BLaER1 treated with 17β-estradiol and CSF1 and Interleukin-3, amounts not matched to agents 10 nM and 100 nM (cell line): ENCODE measurements around the gene BRME1.

Source experiments
- H3K27ac ChIP-seq, 11 experiments: shearing (Covaris generic); formaldehyde crosslinking; 2 replicates each; pipeline ENCODE4 v1.8.1; 2022
- H3K27me3 ChIP-seq, 11 experiments: shearing (Covaris generic); formaldehyde crosslinking; 2 replicates each; pipeline ENCODE4 v1.8.1; 2022
- H3K36me3 ChIP-seq, 11 experiments: shearing (Covaris generic); formaldehyde crosslinking; 2 replicates each; pipeline ENCODE4 v1.8.1; 2022
- H3K4me1 ChIP-seq, 10 experiments: shearing (Covaris generic); formaldehyde crosslinking; 2 replicates each; pipeline ENCODE4 v1.8.1; 2022
- H3K4me2 ChIP-seq, 11 experiments: shearing (Covaris generic); formaldehyde crosslinking; 2 replicates each; pipeline ENCODE4 v1.8.1; 2022
- H3K4me3 ChIP-seq, 10 experiments: shearing (Covaris generic); formaldehyde crosslinking; 2 replicates each; pipeline ENCODE4 v1.8.1; 2022
- H3K9ac ChIP-seq, 11 experiments: shearing (Covaris generic); formaldehyde crosslinking; 2 replicates each; pipeline ENCODE4 v1.8.1; 2022
- H3K9me3 ChIP-seq, 11 experiments: shearing (Covaris generic); formaldehyde crosslinking; replicated peaks in 1 of 11; 2 replicates each; pipeline ENCODE4 v1.8.1; 2022
- H4K20me1 ChIP-seq, 11 experiments: shearing (Covaris generic); formaldehyde crosslinking; 2 replicates each; pipeline ENCODE4 v1.8.1; 2022
- Cebpa-rat ChIP-seq, 11 experiments: shearing (Covaris generic); IDR thresholded peaks; 2 replicates each; pipeline ENCODE4 v1.8.1; 2022

Gene BRME1

DNA sequence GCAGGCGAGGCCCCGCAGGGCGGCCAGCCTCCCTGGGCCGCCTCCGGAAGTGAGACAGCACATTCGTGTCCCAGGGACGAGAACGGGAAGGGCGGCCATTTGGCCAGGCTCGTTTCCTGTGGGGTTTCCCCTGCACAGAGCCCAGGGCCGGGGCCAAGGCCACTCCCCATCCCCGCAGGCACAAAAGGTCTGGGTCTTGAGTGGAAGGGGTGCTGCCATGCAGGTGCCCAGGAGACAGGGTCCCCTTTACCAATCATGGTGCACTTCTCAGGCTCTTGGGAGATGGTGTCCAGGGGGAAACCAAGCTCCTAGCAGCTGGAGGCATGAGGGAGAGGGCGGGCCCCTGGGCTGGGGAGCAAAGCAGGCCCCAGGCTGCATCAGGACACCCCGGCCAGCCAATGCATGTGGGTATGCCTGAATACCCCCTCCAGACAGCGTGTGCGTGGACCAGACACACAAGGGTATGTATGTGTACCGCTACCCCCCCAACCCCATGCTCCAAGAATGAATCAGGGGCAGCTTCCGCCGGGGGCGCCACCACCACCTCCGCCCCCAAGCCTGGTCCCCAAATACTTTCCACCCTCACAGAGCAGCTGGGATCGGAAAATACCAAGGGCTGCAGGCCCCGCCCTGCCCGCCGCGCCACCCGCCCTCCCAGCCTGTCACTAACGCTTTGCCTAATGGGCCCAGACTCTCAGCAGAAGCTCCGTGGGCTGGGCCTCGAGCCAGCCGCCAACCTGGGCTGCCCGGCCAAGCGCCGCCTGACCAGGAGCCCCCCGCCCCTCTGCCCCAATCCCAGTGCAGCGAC, 66.6 kb downstream of the BRME1 start:
- peak overlapping the region; percentile 89 to 100 (median 98) for H3K4me2 ChIP-seq
- H4K20me1 ChIP-seq, result peaks cover 0 to 54% (median 20%) of the 10 kb centered on the region in 11 experiments; a peak in 12 of 22 replicates
- H3K27me3 ChIP-seq, result no peaks in the 10 kb centered on the region
- peak overlapping the region; percentile 83 to 97 (median 91) for H3K4me3 ChIP-seq
- peak overlapping the region; percentile 94 to 100 (median 98) for H3K27ac ChIP-seq
- no peaks in the 10 kb centered on the region for H3K9me3 ChIP-seq
- H3K9ac ChIP-seq, result peak overlapping the region; percentile 98 to 100 (median 99)
- peaks cover 0 to 46% (median 26%) of the 10 kb centered on the region in 11 experiments; a peak in 18 of 22 replicates for H3K36me3 ChIP-seq
- no peak for TF ChIP-seq Cebpa-rat (IDR thresholded peaks at IDR 0.05)
- peaks cover 59 to 91% (median 82%) of the 10 kb centered on the region in 10 experiments for H3K4me1 ChIP-seq

DNA sequence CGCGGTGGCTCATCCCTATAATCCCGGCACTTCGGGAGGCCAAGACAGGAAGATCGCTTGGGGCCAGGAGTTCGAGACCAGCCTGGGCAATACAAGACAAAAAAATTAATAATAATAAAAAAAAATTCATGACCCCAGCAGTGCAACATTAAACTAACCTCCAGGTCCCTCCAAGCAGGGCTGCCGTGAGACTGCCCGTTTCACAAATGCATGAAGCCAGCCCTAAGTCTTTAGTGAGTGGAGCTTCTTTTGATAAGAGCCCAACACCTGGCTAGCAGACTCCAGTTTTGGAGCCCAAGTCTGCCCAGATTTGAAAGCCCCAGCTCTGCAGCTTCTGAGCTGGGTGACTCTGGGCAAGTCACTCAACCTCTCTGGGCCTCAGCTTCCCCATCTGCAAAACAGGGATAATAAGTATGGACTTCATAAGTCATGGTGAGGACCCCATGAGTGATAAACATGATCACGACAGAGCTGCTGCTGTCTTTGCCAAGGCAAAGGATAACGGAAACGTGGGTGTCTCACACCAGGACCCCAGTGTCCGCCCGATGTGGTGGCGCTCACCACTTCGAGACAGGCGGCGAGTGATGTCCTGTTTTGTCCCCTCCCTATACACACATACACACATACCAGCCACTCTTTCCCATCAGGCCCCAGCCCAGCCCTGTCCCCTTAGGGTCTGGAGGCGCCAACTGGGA, 67.3 kb downstream of the BRME1 start:
- H4K20me1 ChIP-seq, result peaks cover 0 to 60% (median 20%) of the 10 kb centered on the region in 11 experiments; a peak in 12 of 22 replicates
- peaks cover 0 to 54% (median 32%) of the 10 kb centered on the region in 11 experiments; a peak in 18 of 22 replicates for H3K36me3 ChIP-seq
- peak overlapping the region; percentile 98 to 100 (median 99) for H3K9ac ChIP-seq

DNA sequence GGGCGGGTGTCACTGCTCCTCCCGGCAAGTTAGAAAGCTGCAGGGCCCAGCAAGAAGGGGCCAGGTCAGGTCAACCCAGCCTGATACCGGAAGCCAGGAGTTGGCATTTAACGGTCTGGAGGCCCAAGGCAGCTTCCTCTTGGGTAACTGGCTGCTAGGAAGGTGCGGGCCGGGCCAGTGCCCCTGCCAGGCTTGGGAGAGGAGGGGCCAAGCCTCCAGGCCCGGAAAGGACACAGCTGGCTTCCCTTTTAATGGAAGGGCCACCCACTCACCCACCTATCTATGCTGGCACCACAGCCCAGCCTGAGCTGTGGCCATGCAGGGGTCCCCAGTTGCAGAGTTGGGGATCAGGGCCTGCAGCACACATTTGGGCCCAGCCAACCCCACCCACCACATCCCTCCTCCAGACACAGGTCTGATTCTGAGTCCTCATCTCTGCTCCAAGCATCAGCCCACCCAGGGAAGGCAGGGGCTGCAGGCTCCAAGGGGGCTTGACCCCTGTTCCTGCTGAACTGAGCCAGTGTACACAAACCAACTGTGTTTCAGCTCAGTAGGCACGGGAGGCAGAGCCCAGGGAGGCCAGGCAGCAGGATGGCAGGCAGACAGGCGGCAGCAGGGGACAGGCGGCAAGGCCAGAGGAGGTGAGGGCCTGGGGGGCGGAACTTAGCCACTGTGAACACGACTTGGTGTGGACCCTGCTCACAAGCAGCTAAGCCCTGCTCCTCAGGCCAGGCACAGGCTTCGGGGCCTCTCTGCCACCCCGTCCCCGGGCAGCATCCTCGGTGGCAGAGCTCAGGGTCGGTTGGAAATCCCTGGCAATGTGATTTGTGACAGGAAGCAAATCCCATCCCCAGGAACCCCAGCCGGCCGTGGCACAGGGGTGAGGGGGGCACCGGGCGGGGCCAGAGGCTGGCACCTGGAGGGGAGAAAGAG, 69.9 kb downstream of the BRME1 start:
- peaks cover 0 to 77% (median 11%) of the 10 kb centered on the region in 11 experiments; a peak in 12 of 22 replicates for H4K20me1 ChIP-seq
- H3K36me3 ChIP-seq, result peaks cover 0 to 66% (median 34%) of the 10 kb centered on the region in 11 experiments; a peak in 19 of 22 replicates
- no peak for TF ChIP-seq Cebpa-rat (IDR thresholded peaks at IDR 0.05)
- H3K9me3 ChIP-seq, result no peaks in the 10 kb centered on the region
- H3K27me3 ChIP-seq, result no peaks in the 10 kb centered on the region
- H3K27ac ChIP-seq, result peak overlapping the region; percentile 72 to 99 (median 98)
- peaks cover 62 to 85% (median 79%) of the 10 kb centered on the region in 10 experiments for H3K4me1 ChIP-seq
- H3K9ac ChIP-seq, result peak overlapping the region; percentile 76 to 100 (median 99)
- peak overlapping the region; percentile 28 to 97 (median 50) for H3K4me3 ChIP-seq
- H3K4me2 ChIP-seq, result peak overlapping the region; percentile 89 to 100 (median 98)

More for the DNA sequence above, 67.3 kb downstream of the BRME1 start:
- Histone ChIP-seq H3K27ac (peak overlapping the region; percentile 94 to 100 (median 98)), H3K27me3 (no peaks in the 10 kb centered on the region), H3K4me1 (peaks cover 59 to 91% (median 82%) of the 10 kb centered on the region in 10 experiments), H3K4me3 (peak overlapping the region; percentile 83 to 97 (median 91)), H3K9me3 (no peaks in the 10 kb centered on the region), H3K4me2 (peak overlapping the region; percentile 89 to 100 (median 98))
- no peak for TF ChIP-seq Cebpa-rat (IDR thresholded peaks at IDR 0.05)

- Histone ChIP-seq H3K4me3 (peak overlapping the region; percentile 12 to 65 (median 52); a peak in 14 of 20 replicates), H3K4me2 (peak overlapping the region; percentile 89 to 100 (median 98)), H3K9me3 (no peaks in the 10 kb centered on the region), H3K36me3 (peaks cover 12 to 72% (median 47%) of the 10 kb centered on the region in 11 experiments), H3K27ac (peak overlapping the region in 10 of 11 experiments; percentile 94 to 99 (median 98); a peak in 20 of 22 replicates), H3K9ac (peak overlapping the region; percentile 52 to 100 (median 99); a peak in 20 of 22 replicates), H4K20me1 (peaks cover 0 to 90% (median 11%) of the 10 kb centered on the region in 11 experiments; a peak in 10 of 22 replicates), H3K4me1 (peaks cover 62 to 70% (median 67%) of the 10 kb centered on the region in 10 experiments), H3K27me3 (no peaks in the 10 kb centered on the region)
- TF ChIP-seq Cebpa-rat (IDR thresholded peaks at IDR 0.05), result no peak
These were observed 71.5 kb downstream of the BRME1 start for GRCh38 chr19:13834244-13835069.

GRCh38 chr19:13833330-13834243, 72.3 kb downstream of the BRME1 start:
- no peak for TF ChIP-seq Cebpa-rat (IDR thresholded peaks at IDR 0.05)

More at GRCh38 chr19:13833330-13834243, 72.3 kb downstream of the BRME1 start:
- Histone ChIP-seq H3K4me2 (peak overlapping the region; percentile 89 to 100 (median 98)), H3K4me3 (peak overlapping the region; percentile 12 to 65 (median 52); a peak in 19 of 20 replicates), H3K4me1 (peaks cover 57 to 62% (median 59%) of the 10 kb centered on the region in 10 experiments), H4K20me1 (peaks cover 0 to 95% (median 11%) of the 10 kb centered on the region in 11 experiments; a peak in 10 of 22 replicates), H3K36me3 (peaks cover 12 to 75% (median 52%) of the 10 kb centered on the region in 11 experiments), H3K27me3 (no peaks in the 10 kb centered on the region), H3K9me3 (no peaks in the 10 kb centered on the region), H3K27ac (peak overlapping the region in 10 of 11 experiments; percentile 94 to 99 (median 98); a peak in 21 of 22 replicates), H3K9ac (peak overlapping the region; percentile 52 to 100 (median 99); a peak in 20 of 22 replicates)
